G401.6 (cell line): ENCODE data around the gene ZBTB33.

ENCODE experiments used
- FAIRE-seq: peaks from 2 replicates; lab custom pipeline; 2012; peaks lifted over from hg19 to GRCh38; lab: Jason Lieb, UNC

Gene ZBTB33, protein sequence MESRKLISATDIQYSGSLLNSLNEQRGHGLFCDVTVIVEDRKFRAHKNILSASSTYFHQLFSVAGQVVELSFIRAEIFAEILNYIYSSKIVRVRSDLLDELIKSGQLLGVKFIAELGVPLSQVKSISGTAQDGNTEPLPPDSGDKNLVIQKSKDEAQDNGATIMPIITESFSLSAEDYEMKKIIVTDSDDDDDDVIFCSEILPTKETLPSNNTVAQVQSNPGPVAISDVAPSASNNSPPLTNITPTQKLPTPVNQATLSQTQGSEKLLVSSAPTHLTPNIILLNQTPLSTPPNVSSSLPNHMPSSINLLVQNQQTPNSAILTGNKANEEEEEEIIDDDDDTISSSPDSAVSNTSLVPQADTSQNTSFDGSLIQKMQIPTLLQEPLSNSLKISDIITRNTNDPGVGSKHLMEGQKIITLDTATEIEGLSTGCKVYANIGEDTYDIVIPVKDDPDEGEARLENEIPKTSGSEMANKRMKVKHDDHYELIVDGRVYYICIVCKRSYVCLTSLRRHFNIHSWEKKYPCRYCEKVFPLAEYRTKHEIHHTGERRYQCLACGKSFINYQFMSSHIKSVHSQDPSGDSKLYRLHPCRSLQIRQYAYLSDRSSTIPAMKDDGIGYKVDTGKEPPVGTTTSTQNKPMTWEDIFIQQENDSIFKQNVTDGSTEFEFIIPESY

DNA sequence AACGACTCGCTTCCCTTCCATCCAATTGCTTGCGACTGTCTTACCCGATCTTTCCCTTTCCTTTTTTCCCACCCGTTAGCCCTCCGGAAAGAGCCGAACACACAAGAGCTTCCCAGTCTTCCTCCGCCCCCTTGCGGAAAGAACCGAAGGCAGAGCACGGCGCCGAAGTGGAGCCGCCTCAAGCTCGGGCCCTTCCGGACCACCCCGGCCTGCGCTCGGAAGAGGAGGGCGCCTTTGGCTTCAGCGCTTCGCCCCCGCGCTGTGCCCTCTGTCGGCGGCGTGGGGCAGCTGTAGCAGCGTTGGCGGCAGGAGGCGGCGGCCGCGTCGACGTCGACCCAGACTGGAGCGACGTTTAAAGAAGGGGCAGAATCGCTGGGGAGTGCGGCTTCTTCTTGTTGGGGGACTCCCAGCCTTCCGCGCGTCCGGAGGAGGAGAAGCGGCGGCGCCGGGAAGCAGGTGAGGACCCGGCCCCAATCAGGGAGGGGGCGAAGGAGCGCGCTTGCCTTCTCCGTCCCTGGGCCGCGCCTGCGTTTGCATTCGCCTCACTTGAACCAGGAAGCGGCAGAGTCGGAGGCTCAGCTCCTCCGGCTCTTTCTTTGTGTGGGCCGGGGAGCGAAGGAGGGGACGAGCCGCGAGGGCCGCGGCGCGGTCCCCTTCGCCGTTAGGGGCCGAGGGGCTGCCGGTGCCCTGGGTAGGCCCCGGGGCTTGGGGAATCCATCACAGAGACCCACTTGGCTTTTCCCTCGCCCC, at the start of gene ZBTB33:
Gene ZBTB33 (plus strand): TSS at position 291 of the 750 bp plus-strand sequence. CDS start 2,604 bp downstream, outside the sequence.
- peak; percentile 99 for FAIRE-seq

DNA sequence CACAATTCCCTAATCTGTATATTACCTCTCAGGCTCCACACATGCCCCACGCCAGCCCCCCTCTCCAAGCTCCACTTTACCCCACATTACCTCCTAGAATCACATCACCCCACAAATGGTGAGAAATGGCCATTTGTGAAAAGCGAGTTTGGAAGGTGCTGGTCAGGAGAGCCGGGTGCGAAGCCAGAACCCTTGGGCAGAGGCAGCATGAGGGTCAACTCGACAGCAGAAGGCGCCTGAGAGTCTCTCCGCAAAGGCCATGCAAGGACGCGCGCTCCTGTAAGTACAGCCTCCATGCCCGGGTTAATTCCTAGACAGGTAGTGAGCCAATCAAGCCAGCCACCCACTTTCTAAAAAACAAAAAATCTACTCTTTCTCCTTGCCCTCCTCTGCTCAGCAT, 49.8 kb upstream of the ZBTB33 start:
- FAIRE-seq = no peak

DNA sequence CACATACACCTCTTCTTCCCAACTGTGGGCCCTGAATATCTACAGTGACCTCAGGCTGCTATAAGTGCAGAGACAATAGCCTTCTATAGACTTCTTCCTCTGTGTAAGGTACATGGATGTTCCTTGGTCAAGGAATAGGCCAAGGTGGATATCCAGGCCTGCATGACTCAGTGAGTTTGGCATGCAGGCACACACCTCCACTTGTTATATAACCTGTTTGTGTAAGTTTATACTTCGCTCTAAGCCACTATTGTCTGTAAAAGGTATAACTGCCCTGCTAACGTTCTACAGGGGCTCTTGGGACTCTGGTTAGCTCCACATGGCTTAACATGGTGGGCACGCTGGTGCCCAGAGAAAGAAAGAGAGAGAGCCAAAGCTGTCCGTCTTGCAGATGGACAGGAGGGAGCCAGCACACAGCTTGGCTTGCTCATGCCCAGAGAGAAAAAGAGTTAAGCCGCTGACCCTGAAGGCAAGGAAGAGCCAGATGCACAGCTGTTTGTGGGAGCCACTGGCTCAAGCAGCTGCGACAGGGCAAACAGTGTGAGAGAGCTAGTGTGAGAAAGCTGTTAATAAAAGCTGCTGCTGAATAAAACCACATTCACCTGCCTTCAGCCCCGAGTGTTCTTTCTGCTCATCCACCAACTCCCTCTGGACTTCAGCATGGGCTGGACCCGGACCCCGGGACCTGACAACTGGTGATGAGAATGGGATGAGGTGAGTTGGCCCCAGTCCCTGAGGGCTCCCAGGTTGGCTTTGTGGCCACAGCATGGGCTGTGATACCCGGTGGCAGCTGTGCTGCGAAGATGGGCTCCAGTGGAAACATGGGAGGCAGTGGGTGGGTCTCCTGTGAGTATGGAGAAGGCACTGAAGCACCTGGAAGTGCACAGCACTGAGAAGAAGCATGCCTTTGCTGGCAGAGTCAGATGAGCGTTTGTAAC, 44.5 kb upstream of the ZBTB33 start:
- no peak for FAIRE-seq

DNA sequence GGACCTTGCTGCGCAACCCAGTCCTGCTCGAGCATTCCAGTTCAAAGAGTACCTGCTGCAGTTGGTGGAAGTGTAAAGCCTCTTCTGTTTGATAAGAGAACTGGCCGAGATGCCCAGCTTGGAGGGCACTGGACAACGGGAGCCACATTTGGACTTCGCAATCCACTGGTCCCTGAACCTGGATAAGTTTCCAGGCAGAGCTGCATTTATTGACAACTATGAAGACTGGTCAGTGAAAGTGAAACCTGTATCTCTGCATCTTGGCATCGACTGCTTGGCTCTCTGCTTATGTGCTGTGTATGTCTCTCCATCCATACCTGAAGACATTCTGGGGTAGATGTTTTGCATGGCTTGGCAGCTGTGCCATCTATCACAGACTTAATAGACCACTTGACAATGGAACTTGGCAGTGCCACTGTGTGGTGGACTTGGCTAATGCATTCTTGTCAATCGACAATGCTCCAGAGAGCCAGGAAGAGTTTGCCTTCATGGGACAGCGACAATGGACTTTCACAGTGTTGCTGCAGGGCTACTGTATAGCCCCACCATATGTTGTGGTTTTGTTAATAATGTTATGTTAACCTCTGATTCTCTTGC, 43.5 kb upstream of the ZBTB33 start:
- no peak for FAIRE-seq

DNA sequence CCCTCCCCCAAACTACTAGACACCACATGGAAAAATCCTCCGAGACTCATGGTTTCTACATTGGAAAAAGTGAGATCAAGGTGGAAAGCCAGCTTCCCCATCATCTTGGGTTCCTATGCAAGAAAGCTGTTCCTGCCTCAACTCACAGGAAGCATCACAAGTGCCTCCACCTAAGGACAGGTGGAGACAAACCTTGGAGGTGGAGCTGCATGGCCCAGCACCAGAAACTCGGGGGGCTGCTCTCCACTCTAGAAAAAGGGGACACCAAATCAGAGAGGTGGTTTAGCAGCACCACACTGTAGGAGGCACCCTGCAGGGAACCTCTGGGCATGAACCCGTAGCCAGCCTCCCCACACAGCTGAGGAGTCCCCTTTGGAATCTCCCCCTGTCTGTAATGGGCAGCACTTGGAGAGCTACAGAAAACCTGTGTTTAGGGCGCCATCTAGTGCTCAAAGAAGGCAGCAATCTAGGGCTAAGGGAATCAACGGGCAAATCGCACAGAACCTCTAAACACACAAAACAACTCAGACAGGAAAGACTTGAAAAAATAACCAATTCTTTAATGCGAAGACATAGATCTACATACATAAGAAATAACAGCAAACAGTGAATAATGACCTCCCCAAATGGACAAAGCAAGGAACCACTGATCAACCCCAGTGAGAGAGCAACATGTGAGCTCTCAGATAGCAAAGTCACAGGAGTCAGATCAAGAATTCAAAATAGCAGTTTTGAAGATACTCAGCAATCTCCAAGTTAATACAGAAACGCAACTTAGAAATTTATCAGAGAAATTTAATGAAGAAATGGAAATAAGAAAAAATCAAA, 37.0 kb upstream of the ZBTB33 start:
- FAIRE-seq = no peak

DNA sequence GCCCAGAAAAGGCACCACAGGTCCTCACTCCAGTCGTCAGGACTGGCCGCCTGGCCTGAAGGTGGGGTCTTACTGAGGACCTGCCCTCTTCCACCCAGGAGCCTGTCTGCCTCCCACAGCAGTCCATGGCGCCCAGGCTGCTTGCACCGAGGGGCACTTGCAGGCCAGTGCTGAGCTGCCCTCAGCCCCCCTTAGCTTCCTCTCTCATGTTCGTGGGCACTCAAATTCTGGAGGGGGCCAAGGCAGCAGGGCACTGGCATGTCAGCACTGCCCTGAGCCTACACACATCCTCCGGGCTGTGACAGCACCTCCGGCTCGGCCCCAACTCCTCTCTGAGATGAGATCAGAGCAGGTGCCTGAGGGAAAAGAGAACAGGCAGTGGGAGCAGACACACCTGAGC, 27.2 kb upstream of the ZBTB33 start:
- no peak for FAIRE-seq

DNA sequence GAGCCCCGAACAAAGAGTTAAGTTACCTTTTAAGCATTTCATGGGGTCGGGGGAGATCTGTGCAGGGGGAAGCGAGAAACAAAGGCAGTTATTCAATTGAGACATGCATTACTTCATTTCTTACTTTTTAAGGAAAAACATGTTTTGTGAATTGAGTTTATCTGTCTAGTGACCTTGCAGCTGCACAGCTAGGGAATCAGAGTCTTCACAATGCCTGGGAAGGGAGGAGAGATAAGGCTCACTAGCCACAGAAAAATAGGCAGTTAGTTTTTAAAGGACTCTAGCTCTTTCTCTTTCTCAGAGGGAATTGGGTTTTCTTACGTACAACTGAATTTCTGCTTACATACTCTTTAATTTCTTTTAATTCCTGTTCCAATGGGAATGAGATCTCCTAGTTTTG, 26.2 kb upstream of the ZBTB33 start:
- FAIRE-seq = no peak

DNA sequence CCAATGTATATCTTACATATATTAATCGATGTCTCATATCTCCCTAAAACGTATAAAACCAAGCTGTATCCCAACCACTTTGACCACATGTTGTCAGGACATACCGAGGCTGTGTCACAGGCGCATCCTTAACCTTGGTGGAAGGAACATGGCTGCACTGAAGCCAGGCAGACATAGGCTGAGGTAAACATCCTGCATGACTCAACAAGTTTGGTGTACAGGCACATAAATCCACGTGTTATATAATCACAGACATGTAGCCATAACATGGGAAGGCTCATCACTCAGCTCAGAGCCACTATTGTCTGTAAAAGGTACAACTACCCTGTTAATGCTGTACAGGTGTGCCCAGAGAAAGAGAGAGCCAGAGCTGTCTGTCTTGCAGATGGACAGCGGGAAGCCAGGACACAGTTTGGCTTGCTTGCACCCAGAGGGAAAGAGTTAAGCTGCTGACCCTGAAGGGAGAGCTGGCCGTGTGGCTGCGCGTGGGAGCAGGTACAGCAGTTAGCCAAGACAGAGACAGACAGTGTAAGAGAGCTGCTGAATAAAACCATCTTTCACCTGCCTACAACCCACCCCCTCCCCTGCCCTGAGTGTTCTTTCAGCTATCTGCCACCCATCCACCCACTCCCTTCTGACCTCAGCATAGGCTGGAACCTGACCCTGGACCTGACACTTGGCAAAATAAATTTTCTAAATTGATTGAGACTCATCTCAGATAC, 22.3 kb upstream of the ZBTB33 start:
- FAIRE-seq = no peak

DNA sequence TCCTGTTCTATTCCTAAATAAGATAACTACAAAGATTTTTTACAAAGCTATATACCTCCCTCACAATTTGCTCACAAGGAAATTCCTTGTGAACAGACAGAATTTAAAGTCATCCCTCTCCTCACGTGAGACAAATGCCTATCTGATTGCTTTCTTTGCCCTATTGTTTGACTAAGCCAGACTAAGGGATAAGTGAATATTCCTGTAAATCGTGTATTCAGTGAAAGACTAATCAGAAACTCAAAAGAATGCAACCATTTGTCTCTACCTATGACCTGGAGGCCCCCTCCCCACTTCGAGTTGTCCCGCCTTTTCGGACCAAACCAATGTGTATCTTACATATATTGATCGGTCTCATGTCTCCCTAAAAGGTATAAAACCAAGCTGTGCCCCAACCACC, 15.3 kb upstream of the ZBTB33 start:
- FAIRE-seq = no peak

DNA sequence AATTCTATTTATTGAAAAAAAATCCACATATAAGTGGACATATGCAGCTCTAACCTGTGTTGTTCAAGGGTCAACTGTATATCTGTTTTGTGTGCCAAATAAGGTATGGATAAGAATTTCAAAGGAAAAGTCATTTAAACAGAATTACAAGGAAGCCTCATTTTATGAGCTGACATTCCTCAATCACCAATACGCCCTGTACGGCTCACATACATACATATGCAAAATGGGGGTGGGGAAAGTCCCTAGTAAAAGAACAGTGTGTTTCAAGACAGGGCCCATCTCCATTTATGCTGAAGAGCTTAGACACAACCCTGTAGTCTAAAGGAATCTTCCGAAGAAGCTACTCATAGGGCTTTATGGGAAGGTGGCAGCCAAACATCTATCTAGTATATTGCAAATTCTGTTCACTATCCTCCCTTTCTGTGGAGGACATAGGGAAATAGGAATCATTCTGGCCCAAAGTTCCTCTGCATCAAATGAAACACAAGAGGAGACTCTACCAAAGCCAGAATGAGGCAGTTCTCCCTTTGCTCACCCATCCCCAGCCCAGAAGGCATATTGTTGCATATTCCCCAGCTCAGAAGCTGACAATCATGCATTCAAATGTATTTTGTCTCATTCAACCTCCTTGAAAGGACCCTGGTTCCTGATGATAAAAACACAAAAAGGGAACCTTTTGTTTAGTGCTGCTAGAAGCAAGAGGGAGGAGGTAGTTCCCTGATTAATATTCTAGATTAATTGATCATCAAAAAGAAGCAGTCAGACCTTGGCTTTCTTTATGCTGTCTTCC, 13.7 kb upstream of the ZBTB33 start:
- FAIRE-seq = no peak

DNA sequence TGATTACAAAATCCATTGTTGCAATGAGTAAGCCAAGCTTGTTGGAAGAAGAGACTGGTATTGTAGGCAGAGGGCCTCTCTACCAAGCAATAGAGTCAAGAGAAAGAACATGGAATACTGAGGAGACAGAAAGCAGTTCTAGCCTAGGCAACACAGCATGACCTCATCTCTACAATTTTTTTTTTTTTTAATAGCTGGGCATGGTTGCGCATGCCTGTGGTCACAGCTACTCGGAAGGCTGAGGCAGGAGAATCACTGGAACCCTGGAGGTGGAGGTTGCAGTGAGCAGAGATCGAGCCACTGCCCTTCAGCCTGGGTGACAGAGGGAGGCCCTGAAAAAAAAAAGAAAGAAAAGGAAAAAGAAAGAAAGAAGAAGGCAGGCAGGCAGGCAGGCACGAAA, 11.7 kb upstream of the ZBTB33 start:
- FAIRE-seq = no peak

DNA sequence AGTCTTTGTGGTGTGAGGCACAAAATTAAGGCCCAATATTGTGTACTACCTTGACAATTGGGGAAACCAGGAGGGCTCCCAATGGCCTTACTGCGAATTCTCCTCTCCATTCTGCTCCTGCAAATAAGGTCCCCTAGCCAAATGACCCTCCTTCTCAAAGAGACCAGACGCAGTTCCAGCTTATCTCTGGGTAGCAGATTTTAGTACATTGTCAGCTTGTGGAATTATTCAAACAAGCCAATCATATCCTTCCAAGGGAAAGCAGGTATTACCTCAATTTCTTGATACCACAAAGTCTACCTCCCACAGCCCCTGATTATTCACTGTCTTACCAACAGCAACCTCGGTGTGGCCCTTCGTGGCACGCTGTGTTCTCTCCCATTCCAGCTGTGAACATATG, 7.8 kb upstream of the ZBTB33 start:
- FAIRE-seq = no peak

DNA sequence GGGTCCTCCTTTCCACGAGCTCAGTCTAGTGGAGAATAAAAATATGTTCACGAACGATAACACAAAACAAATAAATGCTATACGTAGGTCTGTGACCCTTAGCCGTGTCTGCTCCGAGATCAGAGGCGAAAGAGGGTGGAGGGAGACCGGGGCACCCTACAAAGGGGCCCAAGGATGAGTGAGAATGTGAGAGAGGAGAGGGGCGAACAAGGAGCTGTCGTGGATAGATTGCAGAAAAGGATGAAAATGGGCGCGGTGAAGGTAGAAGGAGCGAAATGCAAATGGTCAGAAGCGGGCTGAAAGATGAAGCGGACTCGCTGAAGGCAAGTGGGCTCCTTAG, 6.2 kb upstream of the ZBTB33 start:
- FAIRE-seq = no peak

DNA sequence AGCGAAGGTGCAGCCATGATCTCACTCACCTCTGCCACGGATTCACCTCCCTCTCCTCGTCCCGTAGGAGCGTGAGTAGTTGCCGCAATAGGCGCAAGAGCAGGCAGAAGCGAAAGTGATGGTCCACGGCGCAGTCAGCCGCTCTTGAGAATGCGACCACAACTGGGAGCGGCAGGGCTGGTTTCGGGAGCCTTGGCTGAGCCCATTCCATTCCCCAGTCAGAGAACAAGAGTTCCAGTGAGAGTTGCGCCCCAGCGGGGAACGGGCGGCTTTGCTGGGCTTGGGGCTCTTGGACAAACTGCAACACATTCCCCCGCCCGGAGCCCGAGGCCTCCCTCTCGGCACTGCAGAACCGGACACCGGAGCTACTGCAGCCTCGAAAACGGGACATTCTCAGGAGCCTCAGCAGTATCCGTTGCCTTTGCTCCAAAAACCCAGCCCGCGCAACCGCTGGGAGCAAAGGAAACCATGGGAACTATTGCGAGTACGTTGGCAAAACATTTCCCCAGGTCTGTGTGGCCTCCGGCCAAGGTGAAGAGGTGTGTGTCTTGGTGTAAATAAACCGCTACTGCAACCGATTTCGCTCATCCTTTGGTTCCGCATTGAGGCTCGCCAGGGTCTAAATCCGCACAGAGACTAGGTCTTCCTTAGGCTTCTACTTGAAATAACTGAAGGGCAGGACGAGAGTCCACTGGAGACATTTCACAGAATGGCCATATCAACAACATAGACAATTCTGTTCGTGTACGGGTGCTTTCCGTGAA, 5.7 kb upstream of the ZBTB33 start:
- no peak for FAIRE-seq

DNA sequence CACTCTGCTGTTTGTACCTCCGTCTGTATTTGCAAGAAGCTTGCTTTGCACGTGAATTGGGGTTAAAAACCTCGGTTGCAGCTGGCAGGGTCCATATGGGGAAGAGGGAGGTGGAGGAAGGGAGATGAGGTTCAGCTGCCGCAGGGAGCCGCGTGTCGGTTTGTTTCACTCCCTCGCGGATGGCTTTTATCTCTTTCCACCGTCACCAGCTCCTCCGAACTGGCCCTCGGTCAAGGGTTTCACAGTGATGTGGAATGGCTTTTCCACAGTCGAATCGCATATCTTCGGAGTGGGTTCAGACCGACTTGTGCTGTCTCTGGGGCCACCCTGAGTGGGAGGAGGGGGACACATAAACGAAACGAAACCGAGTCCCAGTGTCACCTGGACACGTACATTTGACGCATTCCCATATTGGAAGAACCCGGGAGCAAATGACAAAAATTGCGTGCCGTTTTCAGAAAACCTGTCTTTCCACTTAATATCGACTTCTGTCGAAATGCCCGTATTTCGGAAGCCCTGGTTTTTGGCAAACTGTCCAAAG, 929 bp downstream of the ZBTB33 start:
- no peak for FAIRE-seq

DNA sequence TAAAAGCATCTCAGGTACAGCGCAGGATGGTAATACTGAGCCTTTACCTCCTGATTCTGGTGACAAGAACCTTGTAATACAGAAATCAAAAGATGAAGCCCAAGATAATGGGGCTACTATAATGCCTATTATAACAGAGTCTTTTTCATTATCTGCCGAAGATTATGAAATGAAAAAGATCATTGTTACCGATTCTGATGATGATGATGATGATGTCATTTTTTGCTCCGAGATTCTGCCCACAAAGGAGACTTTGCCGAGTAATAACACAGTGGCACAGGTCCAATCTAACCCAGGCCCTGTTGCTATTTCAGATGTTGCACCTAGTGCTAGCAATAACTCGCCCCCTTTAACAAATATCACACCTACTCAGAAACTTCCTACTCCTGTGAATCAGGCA, 3.2 kb downstream of the ZBTB33 start:
- FAIRE-seq = no peak

DNA sequence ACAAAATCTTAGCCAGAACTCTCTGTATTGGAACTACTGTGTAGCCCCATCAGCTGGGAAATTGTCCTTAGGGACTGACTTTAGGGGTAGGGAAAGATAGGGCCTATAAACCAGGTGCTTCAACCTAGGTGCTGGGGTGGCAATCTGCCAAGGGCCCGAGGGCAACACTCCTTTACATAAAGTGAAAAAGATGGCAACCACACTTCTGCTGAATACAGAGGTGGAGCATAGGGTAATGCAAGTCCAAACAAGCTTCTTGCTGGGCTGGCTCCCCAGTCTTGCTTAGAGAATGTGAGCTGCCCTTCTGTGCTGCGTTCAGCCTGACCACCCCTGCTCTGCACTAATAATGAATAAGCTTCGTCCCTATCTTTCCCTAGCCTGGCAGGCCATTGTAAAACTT, 9.8 kb downstream of the ZBTB33 start:
- no peak for FAIRE-seq
